ENCODE results near the gene PLXNA4.

DNA sequence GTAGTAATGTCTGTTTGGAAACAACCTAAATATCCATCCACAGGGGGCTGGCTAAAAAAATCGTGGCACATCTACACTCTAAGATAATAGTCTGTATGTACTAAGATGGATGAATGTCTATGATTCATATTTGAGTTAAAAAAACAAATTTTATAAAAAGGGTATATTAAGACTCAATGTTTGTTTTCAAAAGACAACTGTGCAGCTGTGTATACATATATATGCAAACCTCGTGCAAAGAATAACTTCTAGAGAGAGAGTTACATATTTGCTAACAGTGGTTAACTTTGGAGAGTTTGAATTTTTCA is 323.5 kb downstream of the PLXNA4 start:
- TF ChIP-seq EZH2 (IDR thresholded peaks at IDR 0.05; ENCODE audit: low read length): no peak
- TF ChIP-seq, protein P1, sequence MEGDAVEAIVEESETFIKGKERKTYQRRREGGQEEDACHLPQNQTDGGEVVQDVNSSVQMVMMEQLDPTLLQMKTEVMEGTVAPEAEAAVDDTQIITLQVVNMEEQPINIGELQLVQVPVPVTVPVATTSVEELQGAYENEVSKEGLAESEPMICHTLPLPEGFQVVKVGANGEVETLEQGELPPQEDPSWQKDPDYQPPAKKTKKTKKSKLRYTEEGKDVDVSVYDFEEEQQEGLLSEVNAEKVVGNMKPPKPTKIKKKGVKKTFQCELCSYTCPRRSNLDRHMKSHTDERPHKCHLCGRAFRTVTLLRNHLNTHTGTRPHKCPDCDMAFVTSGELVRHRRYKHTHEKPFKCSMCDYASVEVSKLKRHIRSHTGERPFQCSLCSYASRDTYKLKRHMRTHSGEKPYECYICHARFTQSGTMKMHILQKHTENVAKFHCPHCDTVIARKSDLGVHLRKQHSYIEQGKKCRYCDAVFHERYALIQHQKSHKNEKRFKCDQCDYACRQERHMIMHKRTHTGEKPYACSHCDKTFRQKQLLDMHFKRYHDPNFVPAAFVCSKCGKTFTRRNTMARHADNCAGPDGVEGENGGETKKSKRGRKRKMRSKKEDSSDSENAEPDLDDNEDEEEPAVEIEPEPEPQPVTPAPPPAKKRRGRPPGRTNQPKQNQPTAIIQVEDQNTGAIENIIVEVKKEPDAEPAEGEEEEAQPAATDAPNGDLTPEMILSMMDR (optimal IDR thresholded peaks at IDR 0.05 in 1 of 3, IDR thresholded peaks at IDR 0.05 in 1 of 3, conservative IDR thresholded peaks at IDR 0.05 in 1 of 3; ENCODE audit: extremely low read depth in 1 of 3, insufficient read depth in 2 of 3, low read length in 3 of 3): no peak

Measured in keratinocyte (primary cell).